Prostate gland (tissue), 2 donors: Measurements from ENCODE around the gene TSLP.

ENCODE experiments used
- POLR2A ChIP-seq: fragments of 450-650 bp; IDR thresholded peaks from one replicate; pipeline ENCODE4 v1.6.1; 2016; ENCODE audit warnings: antibody characterized with exemption, mild to moderate bottlenecking
- TF ChIP-seq, protein P1 (sequence below), 4 experiments: fragments of 200-600 bp in 2 of 4; fragments of 450-650 bp in 2 of 4; sonication (generic) in 2 of 4; IDR thresholded peaks; 1 replicate in 3 of 4; 2 replicates in 1 of 4; pipeline ENCODE4 v1.5.1; 2016 to 2019; ENCODE audit warnings: antibody characterized with exemption in 4 of 4, mild to moderate bottlenecking in 2 of 4, moderate library complexity in 2 of 4

DNA sequence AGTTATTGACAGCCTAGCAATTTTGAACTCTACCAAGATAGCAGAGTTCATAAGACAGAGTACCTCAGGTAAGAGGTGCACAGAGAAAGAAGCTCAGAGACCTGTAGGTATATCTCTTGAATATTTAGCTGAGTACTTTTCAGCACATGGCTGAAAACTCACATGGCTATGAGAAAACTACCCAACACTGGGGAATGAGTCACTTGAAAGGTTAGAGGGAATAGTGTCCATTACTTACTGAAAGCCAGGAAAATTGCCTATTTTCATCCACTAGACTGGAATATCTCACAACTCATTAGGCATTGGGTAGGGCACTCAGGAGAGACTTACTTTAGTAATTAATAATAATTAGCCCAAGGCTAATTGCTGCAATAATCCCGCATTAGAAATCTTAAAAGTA is 8.3 kb downstream of the TSLP start:
- no peak for TF ChIP-seq POLR2A
- TF ChIP-seq, protein P1, sequence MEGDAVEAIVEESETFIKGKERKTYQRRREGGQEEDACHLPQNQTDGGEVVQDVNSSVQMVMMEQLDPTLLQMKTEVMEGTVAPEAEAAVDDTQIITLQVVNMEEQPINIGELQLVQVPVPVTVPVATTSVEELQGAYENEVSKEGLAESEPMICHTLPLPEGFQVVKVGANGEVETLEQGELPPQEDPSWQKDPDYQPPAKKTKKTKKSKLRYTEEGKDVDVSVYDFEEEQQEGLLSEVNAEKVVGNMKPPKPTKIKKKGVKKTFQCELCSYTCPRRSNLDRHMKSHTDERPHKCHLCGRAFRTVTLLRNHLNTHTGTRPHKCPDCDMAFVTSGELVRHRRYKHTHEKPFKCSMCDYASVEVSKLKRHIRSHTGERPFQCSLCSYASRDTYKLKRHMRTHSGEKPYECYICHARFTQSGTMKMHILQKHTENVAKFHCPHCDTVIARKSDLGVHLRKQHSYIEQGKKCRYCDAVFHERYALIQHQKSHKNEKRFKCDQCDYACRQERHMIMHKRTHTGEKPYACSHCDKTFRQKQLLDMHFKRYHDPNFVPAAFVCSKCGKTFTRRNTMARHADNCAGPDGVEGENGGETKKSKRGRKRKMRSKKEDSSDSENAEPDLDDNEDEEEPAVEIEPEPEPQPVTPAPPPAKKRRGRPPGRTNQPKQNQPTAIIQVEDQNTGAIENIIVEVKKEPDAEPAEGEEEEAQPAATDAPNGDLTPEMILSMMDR (IDR thresholded peaks at IDR 0.05) = no peak
